NCI-H82 (cell line): ENCODE results near the gene HLF.
"Not testable (repeated sequence)": the region's sequence is repeated elsewhere in the genome, so short reads cannot be mapped to it uniquely, and the experiment has no call there.

Source experiments
- DNase-seq: peaks from one replicate; lab custom pipeline; 2025; lab: John Stamatoyannopoulos, UW

The HLF gene

GRCh38 chr17:55327225-55328088 is 62.7 kb downstream of the HLF start:
- no peak for DNase-seq

GRCh38 chr17:55328514-55328913 is 63.8 kb downstream of the HLF start:
- not testable (repeated sequence) for DNase-seq

- DNase-seq, result no peak
These were observed 65.7 kb downstream of the HLF start for GRCh38 chr17:55330344-55330933.

GRCh38 chr17:55332296-55333041 is 67.7 kb downstream of the HLF start:
- DNase-seq, result no peak

GRCh38 chr17:55334285-55334684 is 69.5 kb downstream of the HLF start:
- DNase-seq, result no peak

GRCh38 chr17:55334881-55335540 is 70.3 kb downstream of the HLF start:
- DNase-seq, result no peak

GRCh38 chr17:55335625-55336024 is 70.9 kb downstream of the HLF start:
- DNase-seq, result no peak

GRCh38 chr17:55336426-55336825 is 71.7 kb downstream of the HLF start:
- no peak for DNase-seq

- no peak for DNase-seq
These were observed 75.4 kb downstream of the HLF start for GRCh38 chr17:55340176-55340575.

GRCh38 chr17:55340686-55341085 is 75.9 kb downstream of the HLF start:
- no peak for DNase-seq

GRCh38 chr17:55341432-55341831 is 76.7 kb downstream of the HLF start:
- DNase-seq, result no peak

- DNase-seq, result no peak
These were observed 78.2 kb downstream of the HLF start for GRCh38 chr17:55342800-55343585.

GRCh38 chr17:55343900-55344513 is 79.2 kb downstream of the HLF start:
- no peak for DNase-seq

GRCh38 chr17:55344514-55344997 is 79.8 kb downstream of the HLF start:
- no peak for DNase-seq

- DNase-seq, result no peak
These were observed 80.4 kb downstream of the HLF start for GRCh38 chr17:55345132-55345531.

- DNase-seq, result no peak
These were observed 81.9 kb downstream of the HLF start for GRCh38 chr17:55346658-55347057.

- DNase-seq, result no peak
These were observed 82.6 kb downstream of the HLF start for GRCh38 chr17:55347341-55347740.

- DNase-seq, result peak; percentile 88
These were observed 84.1 kb downstream of the HLF start for GRCh38 chr17:55348749-55349354.

GRCh38 chr17:55350825-55351205 is 86.1 kb downstream of the HLF start:
- no peak for DNase-seq

- no peak for DNase-seq
These were observed 86.5 kb downstream of the HLF start for GRCh38 chr17:55351226-55351625.

GRCh38 chr17:55354010-55354409 is 89.2 kb downstream of the HLF start:
- DNase-seq, result no peak
